NCI-H460 (cell line): Measurements from ENCODE around the gene SH2B2. TPM values are rescaled to one million over a fixed set of nuclear protein-coding genes. Genes with fewer than 3 reads are reported as not detected.
A peak's percentile ranks its signal among the peaks of the same experiment; 100 is the strongest.

Experiments
- DNase-seq: peaks from one replicate; pipeline ENCODE4 v3.0.0-alpha.2; 2016; ENCODE audit warnings: low read depth; ENCODE audit errors: extremely low read depth
- polyA plus RNA-seq: library from polyadenylated mRNA; depleted of rRNA; stranded (reverse); fragments of >200 nt; gene quantifications from 2 replicates; pipeline ENCODE4 v1.2.3, GENCODE V29; 2014; cell fraction: nucleus; rRNA removed
- total RNA-seq: library from RNA; depleted of rRNA; stranded (reverse); fragments of >200 nt; shearing (Covaris generic); gene quantifications from 2 replicates; pipeline ENCODE4 v1.2.3, GENCODE V29; 2014; rRNA removed

Gene SH2B2
- total RNA-seq, result 3.2 and 3.3 TPM in 2 replicates
- polyA plus RNA-seq, result 7.5 and 16.9 TPM in 2 replicates

DNA sequence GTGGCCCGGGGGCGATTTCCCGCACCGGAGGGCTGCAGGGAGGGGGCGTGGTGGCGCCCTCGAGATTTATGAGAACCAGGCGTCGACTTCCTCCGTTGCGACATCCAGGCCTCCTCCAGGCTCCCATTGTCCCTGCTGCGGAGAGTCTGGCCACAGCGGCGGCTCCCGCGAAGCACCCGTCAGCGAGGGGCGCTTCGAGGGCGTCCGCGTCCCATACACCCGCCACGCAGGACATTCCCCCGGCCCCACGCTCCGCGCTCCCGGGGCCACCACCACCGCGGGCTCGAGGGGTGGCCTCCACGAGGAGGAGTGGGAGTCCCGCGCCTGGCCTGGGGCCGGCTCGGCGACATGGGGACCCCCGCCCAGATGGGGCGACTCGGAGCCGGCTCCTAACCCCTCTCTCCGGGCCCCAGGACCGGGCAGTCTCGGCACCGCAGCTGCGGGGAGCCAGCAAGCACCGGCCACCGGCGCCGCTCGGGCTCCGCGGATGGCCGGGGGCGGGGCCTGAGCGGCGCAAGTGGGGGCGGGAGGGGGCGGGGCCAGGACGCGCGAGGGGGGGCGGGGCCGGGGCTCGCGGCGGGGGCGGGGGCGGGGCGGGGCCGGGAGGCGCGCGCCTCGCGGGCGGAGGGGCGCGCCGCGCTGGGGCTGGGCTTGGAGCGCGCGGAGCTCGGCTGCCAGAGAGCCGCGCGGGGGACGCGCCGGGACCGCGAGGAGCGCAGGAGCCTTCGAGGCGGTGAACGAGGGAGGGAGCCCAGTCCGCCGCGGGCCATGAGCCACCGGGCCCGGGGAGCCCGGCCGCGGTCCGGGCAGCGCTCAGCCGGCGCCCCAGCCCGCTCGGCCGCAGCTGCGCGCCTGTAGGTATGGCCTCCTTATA is at the start of gene SH2B2:
TSS of gene SH2B2 (plus strand) at position 632 of the 874 bp plus-strand sequence. CDS start 13,683 bp downstream, outside the sequence.
- peak; percentile 54 for DNase-seq

DNA sequence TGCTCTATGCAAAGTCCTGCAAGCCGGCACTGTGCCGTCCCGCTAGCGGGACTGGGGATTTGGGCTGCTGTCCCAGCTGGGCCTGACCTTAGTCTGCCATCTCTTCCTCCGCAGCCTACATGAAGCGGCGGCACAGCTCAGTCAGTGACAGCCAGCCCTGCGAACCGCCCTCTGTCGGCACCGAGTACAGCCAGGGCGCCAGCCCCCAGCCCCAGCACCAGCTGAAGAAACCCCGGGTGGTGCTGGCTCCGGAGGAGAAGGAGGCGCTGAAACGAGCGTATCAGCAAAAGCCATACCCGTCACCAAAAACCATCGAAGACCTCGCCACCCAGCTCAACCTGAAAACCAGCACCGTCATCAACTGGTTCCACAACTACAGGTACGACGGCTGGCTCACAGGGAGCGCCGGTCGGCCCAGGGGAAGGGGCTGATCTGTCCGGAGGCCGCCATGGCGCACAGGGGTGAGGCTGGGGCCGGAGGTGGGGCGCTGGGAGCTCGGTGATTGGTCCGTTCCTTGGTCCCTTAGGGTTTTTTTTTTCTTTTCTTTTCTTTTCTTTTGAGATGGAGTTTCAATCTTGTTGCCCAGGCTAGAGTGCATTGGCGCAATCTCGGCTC is 47.4 kb upstream of the SH2B2 start:
- no peak for DNase-seq

DNA sequence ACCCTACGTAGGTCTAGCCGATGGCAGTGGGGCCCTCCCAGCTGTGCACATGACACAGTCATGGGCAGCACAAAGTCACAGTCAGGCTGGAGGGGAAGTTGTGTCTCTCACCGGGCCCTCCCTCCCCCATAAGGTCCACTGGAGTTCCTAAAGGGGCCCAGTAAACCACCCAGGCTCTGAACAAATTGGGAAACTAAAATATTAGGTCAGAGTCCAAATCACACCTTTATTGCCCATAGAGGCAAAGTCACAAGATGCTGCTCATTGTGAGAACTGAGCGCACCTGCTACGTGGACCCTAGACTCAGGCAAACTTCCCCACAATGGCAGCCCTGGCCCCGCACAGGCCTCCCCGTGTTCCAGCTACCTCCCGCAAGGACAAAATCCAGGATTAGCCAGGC is 45.2 kb upstream of the SH2B2 start:
- DNase-seq, result no peak

DNA sequence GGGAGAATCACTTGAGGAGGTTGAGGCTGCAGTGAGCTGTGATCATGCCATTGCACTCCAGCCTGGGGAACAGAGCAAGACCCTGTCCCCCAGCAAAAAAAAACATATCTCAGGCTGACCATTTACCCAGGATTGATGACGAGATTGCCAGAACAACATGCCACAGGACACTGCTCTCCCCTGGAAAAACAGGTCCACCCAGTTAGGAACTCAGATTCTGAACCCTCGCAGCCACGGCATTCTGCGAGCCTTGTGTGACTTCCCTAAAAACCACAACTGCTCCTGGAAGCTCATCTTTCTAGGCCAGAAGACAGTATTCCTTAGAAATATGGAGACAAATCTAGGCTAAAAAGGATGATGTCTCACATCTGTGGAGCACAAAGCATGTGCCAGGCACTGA is 42.1 kb upstream of the SH2B2 start:
- no peak for DNase-seq

DNA sequence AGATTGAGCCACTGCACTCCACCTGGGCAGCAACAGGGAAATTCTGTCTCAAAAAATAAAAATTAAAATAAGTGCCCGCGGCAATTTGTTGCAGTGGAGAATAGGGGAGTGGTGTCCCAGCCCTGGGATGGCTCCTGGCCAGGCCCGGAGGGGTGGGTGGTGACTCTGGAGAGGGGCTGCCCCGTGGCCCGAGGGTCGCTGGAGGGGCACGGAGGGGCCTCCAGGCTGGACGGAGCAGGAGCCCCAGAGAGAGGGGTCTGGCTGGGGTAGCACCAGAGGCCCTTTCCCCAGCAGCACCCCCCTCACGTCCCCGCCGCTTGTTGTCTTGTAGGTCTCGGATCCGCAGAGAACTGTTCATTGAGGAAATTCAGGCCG is 38.6 kb upstream of the SH2B2 start:
- DNase-seq, result no peak

DNA sequence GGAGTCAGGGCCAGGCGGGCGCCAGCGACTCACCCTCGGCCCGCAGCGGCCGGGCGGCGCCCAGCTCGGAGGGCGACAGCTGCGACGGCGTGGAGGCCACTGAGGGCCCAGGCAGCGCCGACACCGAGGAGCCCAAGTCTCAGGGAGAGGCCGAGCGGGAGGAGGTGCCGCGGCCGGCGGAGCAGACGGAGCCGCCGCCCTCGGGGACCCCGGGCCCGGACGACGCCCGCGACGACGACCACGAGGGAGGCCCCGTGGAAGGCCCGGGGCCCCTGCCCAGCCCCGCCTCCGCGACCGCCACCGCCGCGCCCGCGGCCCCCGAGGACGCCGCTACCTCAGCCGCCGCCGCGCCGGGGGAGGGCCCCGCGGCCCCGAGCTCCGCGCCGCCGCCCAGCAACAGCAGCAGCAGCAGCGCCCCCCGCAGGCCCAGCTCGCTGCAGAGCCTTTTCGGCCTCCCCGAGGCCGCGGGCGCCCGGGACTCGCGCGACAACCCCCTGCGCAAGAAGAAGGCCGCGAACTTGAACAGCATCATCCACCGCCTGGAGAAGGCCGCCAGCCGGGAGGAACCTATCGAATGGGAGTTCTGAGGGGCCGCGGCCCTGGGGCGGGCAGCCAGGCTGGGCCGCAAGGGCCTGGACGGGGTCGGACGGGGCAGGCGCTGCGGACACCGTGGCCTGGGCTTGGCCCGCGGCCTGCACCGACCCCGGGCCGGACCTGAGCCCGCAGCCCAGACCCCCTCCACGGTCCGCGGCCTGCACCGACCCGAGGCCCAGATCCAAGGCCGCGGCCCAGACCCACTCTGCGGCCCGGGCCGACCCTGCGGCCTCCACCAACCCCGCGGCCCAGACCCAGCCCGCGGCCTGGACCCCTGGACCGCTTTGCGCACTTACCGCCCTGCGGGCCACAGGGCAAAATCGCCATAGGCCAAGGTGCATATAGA is 37.9 kb upstream of the SH2B2 start:
- no peak for DNase-seq

DNA sequence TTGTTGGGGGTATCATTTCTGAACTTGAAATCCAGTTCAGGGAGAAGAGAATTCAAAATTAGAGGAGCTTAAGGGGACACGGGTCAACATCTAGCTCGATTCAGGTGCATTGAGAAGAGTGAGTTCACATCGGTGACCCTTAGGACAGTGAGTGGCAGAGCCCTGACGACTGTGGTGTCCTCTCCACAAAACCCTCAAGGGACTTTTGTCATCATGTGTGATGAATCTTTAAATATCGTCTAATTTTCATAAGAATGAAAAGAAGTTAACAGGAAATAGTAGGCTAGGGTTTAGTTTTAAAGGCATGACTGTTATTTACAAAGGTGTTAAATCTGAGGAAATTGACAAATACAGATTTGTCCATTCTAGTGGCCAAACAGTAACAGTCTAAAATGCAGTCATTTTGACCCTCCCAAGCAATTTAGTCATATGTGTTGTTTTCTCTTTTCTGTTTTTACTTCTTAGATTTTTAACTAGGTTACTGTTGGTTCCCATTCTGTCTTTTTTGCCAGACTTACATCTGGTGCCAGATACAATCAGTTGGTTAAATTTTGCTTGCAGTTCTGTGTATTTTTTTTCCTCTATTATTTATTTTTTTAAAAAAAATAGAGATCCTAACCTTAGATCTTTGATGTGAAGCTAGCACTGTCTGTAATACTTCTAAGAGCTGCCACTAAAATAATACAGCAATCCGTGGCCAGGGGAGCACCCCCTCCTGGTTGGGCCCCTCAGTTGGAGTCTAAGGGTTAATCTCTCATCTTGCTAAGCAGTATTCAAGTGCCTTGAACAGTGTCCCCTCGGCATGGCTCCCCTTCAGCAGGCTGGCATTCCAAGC is 34.9 kb upstream of the SH2B2 start:
- DNase-seq, result no peak

DNA sequence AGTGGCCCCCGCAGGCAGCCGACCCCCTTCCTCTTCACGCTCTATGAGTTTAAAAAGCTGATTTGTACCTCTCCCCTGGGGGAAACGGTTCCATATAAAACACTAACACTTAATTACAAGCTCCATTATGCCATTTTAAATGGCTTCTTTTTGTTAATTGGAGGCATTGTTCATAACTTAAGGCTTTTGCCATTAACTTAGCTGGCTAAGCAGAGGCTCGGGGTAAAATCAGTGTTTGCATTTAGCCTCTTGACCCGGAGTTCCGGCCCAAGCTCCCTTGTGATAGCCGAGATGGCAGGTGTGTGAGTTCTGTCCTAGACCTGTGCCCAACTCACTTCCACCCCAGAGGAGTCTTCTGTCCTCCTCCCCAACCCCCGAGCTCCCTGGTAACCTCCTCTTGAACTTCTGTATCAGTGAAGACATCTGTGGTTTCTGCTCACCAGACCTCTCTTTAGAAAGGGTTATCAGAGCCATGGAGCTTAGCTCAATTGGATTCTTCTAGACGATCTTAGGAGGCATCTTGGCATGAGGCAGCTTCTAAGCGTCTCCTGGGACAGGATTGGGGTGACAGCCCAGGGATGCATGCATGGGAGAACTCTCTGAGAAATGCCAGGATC is 34.2 kb upstream of the SH2B2 start:
- no peak for DNase-seq

DNA sequence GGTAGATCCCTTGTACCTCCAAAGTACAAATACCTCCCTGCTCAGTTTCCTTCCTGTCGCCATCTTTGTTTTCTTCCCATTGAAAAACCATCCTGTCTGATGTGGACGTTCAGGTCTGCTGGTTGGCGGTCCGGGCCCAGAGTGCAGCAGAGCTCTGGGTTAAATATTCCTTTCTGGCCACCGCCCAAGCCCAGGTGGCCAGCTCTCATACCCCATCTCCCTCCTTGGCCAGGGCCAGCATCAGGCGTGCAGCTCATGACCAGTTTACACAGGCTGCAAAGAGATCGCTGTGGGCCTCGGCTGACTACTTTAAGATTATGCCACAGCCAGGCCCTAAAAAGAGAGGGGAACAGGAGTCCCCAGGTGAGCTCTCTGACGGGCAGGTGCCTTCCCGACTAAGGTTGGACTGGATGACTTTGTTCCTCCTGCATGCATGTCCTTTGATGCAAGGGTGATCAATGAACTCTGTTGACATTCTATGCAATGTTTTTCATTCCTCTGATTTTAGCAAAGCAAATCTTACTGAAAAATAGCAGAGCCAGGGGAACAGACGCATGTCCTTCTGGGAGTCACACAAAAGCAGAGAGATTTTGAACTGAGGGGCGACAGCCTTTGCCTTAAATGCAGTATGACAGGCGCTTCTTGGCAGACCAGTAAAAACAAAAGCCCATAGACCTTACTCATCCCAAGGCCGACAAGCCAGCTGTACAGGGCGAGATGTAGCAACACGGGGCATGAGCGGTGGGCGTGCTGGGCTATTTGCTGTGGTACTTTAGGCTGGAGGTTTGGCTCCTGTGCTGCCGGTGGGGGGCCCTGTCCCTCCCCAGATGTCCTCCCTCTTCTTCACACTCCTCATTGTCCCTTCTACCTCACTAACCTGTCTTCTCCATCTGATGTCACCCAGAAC is 33.3 kb upstream of the SH2B2 start:
- no peak for DNase-seq

DNA sequence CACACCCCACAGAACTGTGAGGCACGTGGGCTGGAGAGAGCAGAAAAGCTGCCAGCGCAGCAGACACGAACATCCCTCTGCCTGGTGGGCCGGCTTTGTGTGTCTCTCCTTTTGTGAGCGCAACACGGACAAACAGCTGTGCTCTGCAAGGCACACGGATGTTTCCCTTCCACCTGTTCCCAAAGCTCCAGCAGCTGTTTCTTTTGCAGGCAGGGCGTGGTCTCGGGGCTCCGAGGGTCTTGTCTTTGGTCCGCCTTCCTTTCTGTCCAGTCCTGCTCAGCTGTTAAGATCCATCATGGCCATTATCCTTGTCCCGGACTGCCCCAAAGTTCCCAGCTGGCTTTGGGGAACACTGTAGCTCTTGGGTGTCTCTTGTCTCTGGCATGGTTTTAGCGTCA is 32.7 kb upstream of the SH2B2 start:
- no peak for DNase-seq

DNA sequence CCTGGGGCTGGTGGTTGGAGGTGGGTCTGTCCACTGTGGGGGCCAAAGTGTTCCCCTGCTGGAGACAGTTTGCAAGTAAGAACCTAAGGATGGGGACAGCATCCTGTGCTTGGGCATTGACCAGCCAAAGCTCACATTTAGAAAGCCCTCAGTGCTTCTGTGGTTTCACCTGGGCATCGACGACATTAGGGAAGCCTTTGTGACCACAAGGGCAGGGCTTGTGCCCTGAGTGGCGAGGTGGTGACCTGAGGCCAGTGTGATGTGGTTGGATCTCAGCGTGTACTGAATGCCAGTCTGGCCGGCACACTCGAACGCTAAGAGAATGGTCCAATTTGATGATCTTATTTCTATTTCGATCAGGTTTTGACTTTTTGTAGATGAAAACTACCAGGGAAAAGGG is 32.1 kb upstream of the SH2B2 start:
- DNase-seq, result no peak

DNA sequence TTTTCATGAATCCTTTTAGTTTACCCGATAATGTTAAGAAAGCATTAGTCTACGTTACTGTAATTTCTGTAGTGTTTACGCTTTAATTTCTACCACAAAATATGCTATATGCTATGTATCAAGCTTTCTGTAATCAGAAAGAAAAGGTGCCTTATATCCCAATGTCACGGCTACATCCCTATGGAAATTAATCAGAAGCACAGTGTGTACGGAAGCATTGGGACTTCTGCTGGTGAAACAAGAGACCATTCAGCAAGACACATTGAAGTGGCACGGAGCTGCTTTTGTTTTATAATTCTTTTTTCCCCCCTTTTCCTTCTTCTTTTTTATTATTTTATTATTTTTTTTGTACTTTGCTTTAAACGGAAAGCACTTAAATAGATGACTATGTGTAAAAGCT is 31.2 kb upstream of the SH2B2 start:
- no peak for DNase-seq

DNA sequence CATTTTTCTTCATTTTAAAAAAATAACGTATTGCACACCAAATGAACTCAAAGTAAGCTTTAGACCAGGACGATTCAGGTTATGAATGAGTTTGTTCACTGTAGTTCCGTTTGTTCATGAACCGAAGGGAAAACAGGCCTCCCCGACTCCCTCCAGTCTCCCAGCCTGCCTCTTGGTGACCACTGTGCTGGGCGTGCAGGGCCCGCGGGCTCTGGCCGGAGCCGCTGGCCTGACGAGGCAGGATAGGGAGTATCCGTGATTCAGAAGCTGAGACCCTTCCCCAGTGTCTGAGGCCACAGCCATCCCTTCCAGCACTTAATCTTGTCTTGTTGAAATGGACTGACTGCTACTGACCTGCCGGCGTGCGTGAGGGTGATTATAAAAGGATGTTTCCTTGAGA is 30.8 kb upstream of the SH2B2 start:
- DNase-seq, result no peak

DNA sequence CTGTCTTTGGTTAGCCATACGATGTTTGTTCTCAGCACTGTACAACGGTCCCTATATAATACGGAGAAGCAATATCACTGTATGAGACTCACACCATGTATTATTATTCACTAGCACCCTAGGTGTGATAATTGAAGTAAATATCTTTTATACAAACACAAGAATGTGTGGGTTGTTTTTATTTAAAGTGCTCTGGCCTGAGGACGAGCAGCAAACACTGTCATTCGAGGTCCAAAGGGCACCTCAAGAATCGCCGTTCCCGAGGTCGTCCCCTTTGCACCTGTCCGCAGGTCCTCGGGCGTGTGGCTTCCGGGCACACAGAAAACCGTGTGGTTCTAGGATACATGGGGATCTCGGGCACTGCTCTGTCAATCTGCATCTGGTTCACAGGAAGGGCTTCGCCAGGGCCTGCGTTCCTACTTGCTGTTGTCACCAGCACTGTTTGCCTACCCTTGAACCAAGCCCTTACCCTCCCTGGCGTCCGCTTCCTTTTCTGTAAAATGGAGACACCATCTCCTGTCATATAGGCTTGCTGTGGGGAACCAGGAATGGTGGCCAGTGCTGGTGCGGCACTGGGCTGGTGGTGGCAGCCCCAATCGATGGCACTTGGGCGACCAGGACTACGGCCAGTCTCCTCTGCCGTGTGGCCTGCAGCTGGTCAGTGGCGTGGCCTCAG is 28.5 kb upstream of the SH2B2 start:
- no peak for DNase-seq

DNA sequence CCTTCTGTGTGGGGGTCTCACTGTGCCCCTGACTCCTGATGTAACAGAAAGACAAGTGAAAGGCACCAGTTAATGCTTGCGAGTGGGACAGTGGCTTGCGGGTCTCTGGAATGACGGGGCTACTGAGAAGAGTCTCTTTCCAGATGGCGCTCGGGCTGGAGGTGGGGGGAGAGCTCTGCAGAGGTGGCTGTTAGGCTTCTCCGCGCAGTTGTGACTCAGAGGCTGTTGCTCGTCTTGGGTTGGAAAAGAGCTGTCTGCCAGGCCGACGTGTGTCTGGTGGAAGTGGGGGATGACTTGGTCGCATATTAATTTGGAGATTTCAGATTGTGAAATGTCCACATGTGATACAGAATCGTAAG is 27.9 kb upstream of the SH2B2 start:
- DNase-seq, result no peak

DNA sequence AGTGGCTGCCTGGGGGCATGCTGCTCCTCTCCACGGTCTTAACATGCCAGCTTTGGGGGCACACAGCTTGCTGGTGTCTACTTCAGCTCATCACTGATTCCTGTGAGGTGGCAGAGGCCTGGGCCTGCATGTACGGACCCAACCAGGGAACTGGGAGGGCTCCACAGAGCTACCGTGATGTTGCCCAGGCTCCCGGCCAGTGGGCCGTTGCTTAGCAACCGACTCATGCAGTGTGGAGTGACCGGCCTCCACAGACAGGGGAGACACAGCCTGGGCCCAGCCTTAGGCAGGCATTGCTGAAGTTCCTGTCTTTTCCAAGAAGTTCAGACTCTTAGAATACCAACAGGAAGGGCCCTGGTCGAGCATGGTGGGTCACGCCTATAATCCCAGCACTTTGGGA is 25.8 kb upstream of the SH2B2 start:
- no peak for DNase-seq

DNA sequence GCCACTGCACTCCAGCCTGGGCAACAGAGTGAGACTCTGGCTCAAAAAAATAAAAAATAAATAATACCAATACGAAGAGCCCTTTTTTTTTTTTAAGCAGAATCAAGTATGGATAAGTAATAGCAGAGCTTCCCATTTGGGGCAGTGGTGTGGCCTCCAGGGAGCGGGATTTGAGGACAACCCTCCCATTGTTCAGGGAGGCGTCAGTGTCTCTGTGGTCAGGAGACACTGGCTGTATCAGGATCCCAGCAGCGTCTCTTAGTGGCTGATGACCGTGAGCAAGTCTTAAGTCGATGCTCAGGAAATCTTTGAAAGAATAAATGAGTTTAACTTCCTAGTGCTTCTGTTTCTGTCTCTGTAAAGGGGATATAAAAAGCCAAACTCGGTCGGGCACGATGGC is 25.2 kb upstream of the SH2B2 start:
- DNase-seq, result no peak

DNA sequence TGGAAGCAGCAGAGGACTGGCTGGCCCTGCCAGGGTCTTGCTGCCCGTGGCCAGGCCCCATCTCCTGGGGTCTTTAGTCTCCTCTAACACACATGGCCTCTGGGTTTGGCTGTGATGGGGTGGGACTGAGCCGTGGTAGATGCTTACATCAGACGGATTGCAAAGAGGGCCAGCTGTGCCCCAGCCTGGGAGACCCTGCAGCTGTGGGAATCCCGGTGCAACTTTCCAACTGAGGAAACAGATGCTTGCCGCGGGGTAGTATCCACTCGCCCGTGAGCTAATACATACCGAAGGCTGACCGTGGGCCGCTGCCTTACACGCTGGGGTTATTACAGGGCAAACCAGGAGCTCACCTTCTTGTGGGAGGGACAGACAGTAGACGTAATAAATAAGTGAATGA is 24.1 kb upstream of the SH2B2 start:
- no peak for DNase-seq
